K562 (cell line): Measurements from ENCODE around the gene SERPING1. TPM values are rescaled to one million over a fixed set of nuclear protein-coding genes. Genes with fewer than 3 reads are reported as not detected.
A peak's percentile ranks its signal among the peaks of the same experiment; 100 is the strongest.

Experiments used
- ETV5 ChIP-seq: sonication (generic); formaldehyde crosslinking; IDR thresholded peaks from 2 replicates; pipeline ENCODE4 v1.4.0; 2020; ENCODE audit warnings: low read depth, mild to moderate bottlenecking, missing genetic modification reagents
- MAZ ChIP-seq, 2 experiments: fragments of 450-650 bp in 1 of 2; sonication (generic) in 1 of 2; formaldehyde crosslinking; IDR thresholded peaks in 1 of 2; conservative IDR thresholded peaks in 1 of 2; 2 replicates each; pipeline versions ENCODE4 v1.4.0 to v1.5.0; 2020; ENCODE audit warnings: mild to moderate bottlenecking in 1 of 2, missing genetic modification reagents in 1 of 2
- NFYB ChIP-seq: IDR thresholded peaks from 2 replicates; pipeline ENCODE4 v1.6.1; 2011; ENCODE audit warnings: mild to moderate bottlenecking, moderate library complexity; ENCODE audit not compliant: insufficient read length; ENCODE audit errors: extremely low read depth
- NR3C1 ChIP-seq: sonication (generic); formaldehyde crosslinking; IDR thresholded peaks from 2 replicates; pipeline ENCODE4 v1.8.1; 2022; ENCODE audit warnings: missing genetic modification reagents
- ZNF253 ChIP-seq: fragments of 250-450 bp; sonication (Bioruptor Pico); conservative IDR thresholded peaks from 2 replicates; pipeline ENCODE4 v1.6.1; 2021; ENCODE audit warnings: mild to moderate bottlenecking
- ZNF764 ChIP-seq: fragments of 250-450 bp; sonication (Bioruptor Pico); IDR thresholded peaks from 2 replicates; pipeline ENCODE4 v1.4.0; 2020; ENCODE audit warnings: low read depth, mild to moderate bottlenecking, moderate library complexity
- ZNF780A ChIP-seq: fragments of 250-450 bp; sonication (Bioruptor Pico); IDR thresholded peaks from 2 replicates; pipeline ENCODE4 v1.5.0; 2021; ENCODE audit warnings: mild to moderate bottlenecking
- polyA plus RNA-seq, 8 experiments: library from polyadenylated mRNA; depleted of rRNA in 4 of 8; stranded (reverse) in 5 of 8; unstranded in 3 of 8; fragments of >200 nt; fragmentation: Nextera tagmentation in 2 of 8; fragmentation: Illumina TruSeq in 1 of 8; extraction: Ambion mirVana in 2 of 8; extraction: Trizol in 1 of 8; gene quantifications; 2 replicates each; pipeline versions ENCODE4 v1.2.1 to v1.2.3, GENCODE V29; 2011 to 2014; ENCODE audit warnings: inconsistent platforms in 1 of 8, missing spikeins in 1 of 8
- total RNA-seq, 7 experiments: library from RNA; depleted of rRNA in 6 of 7; stranded (reverse); fragments of >200 nt in 6 of 7; fragmentation: Illumina TruSeq in 2 of 7; extraction: Trizol in 2 of 7; gene quantifications; 2 replicates each; pipeline versions ENCODE4 v1.2.1 to v1.2.3, GENCODE V29; 2011 to 2021; ENCODE audit warnings: low replicate concordance in 1 of 7
- TF ChIP-seq, protein P1 (sequence below), 2 experiments: fragments of 200-800 bp in 1 of 2; sonication (Bioruptor generic) in 1 of 2; sonication (generic) in 1 of 2; formaldehyde crosslinking in 1 of 2; IDR thresholded peaks in 1 of 2; conservative IDR thresholded peaks in 1 of 2; 2 replicates each; pipeline versions ENCODE4 v1.5.0 to v1.6.1; 2016 to 2020; ENCODE audit warnings: missing compliant biosample characterization in 1 of 2, missing genetic modification characterization in 1 of 2, missing genetic modification reagents in 1 of 2
- TF ChIP-seq, protein P2 (sequence below): conservative IDR thresholded peaks from 2 replicates; pipeline ENCODE4 v1.6.1; 2011; ENCODE audit warnings: low read depth, mild to moderate bottlenecking, low read length; ENCODE audit not compliant: control insufficient read depth
- TF ChIP-seq, protein P3 (sequence below): fragments of 450-650 bp; IDR thresholded peaks from 2 replicates; pipeline ENCODE4 v1.6.1; 2018; ENCODE audit warnings: mild to moderate bottlenecking, low read depth; ENCODE audit not compliant: partially characterized antibody
- TF ChIP-seq, protein P4 (sequence below): fragments of 450-650 bp; IDR thresholded peaks from 2 replicates; pipeline ENCODE4 v1.6.1; 2016
- TF ChIP-seq, protein P5 (sequence below): sonication (generic); formaldehyde crosslinking; IDR thresholded peaks from 2 replicates; pipeline ENCODE4 v1.8.0; 2022; ENCODE audit warnings: missing genetic modification reagents, mild to moderate bottlenecking, borderline replicate concordance
- TF ChIP-seq, protein P6 (sequence below): fragments of 250-450 bp; sonication (Bioruptor Pico); IDR thresholded peaks from 2 replicates; pipeline ENCODE4 v1.8.0; 2021; ENCODE audit warnings: mild to moderate bottlenecking, moderate library complexity
- TF ChIP-seq, protein P7 (sequence below): sonication (generic); formaldehyde crosslinking; IDR thresholded peaks from 2 replicates; pipeline ENCODE4 v1.8.1; 2023; ENCODE audit warnings: mild to moderate bottlenecking, missing genetic modification reagents

SERPING1 gene
- total and polyA plus RNA-seq, 9 of the 15 experiments (the other 6 are each of a cell fraction or from before 2014, with no cell fraction given), result 0.10 to 1.00 (median 0.21) TPM; not detected in 2

DNA sequence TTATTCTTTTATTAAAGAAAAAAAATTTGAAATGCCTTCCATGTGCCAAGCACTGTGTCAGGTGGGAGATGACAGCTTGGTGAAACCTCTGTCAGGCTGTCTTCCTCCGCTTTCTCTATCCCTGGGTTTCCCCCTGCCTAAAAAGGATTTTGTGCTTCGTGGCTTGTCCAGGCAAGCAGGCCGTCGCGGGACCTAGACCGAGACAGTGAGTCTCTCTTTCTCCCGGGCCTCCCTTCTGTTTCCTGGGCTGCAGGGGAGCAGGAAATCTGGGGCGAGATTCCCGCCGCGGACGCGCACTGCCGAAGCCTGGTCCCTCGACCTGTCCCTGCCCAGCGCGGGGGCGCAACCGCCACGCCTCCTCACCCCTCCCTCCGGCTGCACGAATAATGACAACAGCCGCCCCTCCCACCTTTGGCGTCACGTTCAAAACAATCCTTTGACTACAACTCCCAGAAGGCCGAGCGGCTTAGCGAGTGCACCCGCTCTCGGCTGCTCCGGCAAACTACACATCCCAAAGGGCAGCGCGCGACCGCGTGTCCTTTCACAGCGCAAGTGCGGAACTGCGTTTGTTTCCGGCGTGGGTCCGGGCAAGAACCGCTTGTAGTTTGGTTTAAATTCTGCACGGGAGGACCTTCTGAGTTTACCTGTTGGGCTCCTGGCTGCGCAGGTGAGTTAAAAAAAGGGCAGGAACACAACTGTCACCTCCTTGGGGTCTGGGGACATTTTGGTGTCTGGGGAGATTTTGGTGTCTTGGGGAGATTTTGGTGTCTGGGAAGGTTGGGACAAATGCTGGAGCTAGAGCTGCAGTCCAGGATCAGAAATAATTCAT lies 59.9 kb downstream of the SERPING1 start, which contains the start of gene CLP1 (continued):
- TF ChIP-seq, protein P1, sequence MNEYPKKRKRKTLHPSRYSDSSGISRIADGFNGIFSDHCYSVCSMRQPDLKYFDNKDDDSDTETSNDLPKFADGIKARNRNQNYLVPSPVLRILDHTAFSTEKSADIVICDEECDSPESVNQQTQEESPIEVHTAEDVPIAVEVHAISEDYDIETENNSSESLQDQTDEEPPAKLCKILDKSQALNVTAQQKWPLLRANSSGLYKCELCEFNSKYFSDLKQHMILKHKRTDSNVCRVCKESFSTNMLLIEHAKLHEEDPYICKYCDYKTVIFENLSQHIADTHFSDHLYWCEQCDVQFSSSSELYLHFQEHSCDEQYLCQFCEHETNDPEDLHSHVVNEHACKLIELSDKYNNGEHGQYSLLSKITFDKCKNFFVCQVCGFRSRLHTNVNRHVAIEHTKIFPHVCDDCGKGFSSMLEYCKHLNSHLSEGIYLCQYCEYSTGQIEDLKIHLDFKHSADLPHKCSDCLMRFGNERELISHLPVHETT (CRISPR knock-in tag; conservative IDR thresholded peaks at IDR 0.05 in 1 of 2, IDR thresholded peaks at IDR 0.05 in 1 of 2), result peak in 1 of 2 experiments; percentile 76; a peak in 1 of 4 replicates
- TF ChIP-seq NFYB (no peak), ZNF764 (no peak), MAZ (CRISPR knock-in tag; conservative IDR thresholded peaks at IDR 0.05 in 1 of 2, IDR thresholded peaks at IDR 0.05 in 1 of 2) (peak; percentile 93 to 96), ETV5 (CRISPR knock-in tag) (peak; percentile 70; the same call in 1 of the 2 replicates), ZNF253 (CRISPR knock-in tag) (no peak), ZNF780A (no peak), NR3C1 (no peak)
- TF ChIP-seq, protein P2, sequence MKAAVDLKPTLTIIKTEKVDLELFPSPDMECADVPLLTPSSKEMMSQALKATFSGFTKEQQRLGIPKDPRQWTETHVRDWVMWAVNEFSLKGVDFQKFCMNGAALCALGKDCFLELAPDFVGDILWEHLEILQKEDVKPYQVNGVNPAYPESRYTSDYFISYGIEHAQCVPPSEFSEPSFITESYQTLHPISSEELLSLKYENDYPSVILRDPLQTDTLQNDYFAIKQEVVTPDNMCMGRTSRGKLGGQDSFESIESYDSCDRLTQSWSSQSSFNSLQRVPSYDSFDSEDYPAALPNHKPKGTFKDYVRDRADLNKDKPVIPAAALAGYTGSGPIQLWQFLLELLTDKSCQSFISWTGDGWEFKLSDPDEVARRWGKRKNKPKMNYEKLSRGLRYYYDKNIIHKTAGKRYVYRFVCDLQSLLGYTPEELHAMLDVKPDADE, result peak; percentile 99
- TF ChIP-seq, protein P3, sequence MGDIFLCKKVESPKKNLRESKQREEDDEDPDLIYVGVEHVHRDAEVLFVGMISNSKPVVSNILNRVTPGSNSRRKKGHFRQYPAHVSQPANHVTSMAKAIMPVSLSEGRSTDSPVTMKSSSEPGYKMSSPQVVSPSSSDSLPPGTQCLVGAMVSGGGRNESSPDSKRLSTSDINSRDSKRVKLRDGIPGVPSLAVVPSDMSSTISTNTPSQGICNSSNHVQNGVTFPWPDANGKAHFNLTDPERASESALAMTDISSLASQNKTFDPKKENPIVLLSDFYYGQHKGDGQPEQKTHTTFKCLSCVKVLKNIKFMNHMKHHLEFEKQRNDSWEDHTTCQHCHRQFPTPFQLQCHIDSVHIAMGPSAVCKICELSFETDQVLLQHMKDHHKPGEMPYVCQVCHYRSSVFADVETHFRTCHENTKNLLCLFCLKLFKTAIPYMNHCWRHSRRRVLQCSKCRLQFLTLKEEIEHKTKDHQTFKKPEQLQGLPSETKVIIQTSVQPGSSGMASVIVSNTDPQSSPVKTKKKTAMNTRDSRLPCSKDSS, result no peak
- TF ChIP-seq, protein P4, sequence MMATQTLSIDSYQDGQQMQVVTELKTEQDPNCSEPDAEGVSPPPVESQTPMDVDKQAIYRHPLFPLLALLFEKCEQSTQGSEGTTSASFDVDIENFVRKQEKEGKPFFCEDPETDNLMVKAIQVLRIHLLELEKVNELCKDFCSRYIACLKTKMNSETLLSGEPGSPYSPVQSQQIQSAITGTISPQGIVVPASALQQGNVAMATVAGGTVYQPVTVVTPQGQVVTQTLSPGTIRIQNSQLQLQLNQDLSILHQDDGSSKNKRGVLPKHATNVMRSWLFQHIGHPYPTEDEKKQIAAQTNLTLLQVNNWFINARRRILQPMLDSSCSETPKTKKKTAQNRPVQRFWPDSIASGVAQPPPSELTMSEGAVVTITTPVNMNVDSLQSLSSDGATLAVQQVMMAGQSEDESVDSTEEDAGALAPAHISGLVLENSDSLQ, result peak; percentile 31; the same call in 1 of the 2 replicates
- TF ChIP-seq, protein P5, sequence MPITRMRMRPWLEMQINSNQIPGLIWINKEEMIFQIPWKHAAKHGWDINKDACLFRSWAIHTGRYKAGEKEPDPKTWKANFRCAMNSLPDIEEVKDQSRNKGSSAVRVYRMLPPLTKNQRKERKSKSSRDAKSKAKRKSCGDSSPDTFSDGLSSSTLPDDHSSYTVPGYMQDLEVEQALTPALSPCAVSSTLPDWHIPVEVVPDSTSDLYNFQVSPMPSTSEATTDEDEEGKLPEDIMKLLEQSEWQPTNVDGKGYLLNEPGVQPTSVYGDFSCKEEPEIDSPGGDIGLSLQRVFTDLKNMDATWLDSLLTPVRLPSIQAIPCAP (CRISPR knock-in tag), result no peak
- TF ChIP-seq, protein P6, sequence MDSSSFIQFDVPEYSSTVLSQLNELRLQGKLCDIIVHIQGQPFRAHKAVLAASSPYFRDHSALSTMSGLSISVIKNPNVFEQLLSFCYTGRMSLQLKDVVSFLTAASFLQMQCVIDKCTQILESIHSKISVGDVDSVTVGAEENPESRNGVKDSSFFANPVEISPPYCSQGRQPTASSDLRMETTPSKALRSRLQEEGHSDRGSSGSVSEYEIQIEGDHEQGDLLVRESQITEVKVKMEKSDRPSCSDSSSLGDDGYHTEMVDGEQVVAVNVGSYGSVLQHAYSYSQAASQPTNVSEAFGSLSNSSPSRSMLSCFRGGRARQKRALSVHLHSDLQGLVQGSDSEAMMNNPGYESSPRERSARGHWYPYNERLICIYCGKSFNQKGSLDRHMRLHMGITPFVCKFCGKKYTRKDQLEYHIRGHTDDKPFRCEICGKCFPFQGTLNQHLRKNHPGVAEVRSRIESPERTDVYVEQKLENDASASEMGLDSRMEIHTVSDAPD, result no peak
- TF ChIP-seq, protein P7, sequence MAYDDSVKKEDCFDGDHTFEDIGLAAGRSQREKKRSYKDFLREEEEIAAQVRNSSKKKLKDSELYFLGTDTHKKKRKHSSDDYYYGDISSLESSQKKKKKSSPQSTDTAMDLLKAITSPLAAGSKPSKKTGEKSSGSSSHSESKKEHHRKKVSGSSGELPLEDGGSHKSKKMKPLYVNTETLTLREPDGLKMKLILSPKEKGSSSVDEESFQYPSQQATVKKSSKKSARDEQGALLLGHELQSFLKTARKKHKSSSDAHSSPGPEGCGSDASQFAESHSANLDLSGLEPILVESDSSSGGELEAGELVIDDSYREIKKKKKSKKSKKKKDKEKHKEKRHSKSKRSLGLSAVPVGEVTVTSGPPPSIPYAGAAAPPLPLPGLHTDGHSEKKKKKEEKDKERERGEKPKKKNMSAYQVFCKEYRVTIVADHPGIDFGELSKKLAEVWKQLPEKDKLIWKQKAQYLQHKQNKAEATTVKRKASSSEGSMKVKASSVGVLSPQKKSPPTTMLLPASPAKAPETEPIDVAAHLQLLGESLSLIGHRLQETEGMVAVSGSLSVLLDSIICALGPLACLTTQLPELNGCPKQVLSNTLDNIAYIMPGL, result no peak
